Glomerular endothelial cell (primary cell): ENCODE data around the gene ACTL10. TPM values are rescaled to one million over a fixed set of nuclear protein-coding genes. Genes with fewer than 3 reads are reported as not detected.
"Not testable (repeated sequence)": the region's sequence is repeated elsewhere in the genome, so short reads cannot be mapped to it uniquely, and the experiment has no call there.

Experiments
- DNase-seq: peaks from one replicate; pipeline ENCODE4 v3.0.0-alpha.2; 2011; ENCODE audit warnings: low read depth, low spot score; ENCODE audit errors: extremely low read depth
- total RNA-seq: library from RNA; depleted of rRNA; stranded (reverse); fragments of >200 nt; gene quantifications from 2 replicates; pipeline ENCODE4 v1.2.3, GENCODE V29; 2015

Gene ACTL10
- total RNA-seq, 1 donor from 2014 or later, result 1.4 TPM

- DNase-seq, result no peak
Measured at GRCh38 chr20:33693289-33693688, 26.5 kb downstream of the ACTL10 start.

GRCh38 chr20:33693741-33694638, 27.2 kb downstream of the ACTL10 start:
- no peak for DNase-seq

- no peak for DNase-seq
Measured at GRCh38 chr20:33694639-33695012, 27.9 kb downstream of the ACTL10 start.

GRCh38 chr20:33696448-33696847, 29.7 kb downstream of the ACTL10 start:
- no peak for DNase-seq

GRCh38 chr20:33697129-33697528, 30.4 kb downstream of the ACTL10 start:
- no peak for DNase-seq

- not testable (repeated sequence) for DNase-seq
Measured at GRCh38 chr20:33698966-33699365, 32.2 kb downstream of the ACTL10 start.

GRCh38 chr20:33700696-33701441, 34.1 kb downstream of the ACTL10 start:
- DNase-seq, result not testable (repeated sequence)

- no peak for DNase-seq
Measured at GRCh38 chr20:33701629-33702450, 35.1 kb downstream of the ACTL10 start.

- no peak for DNase-seq
Measured at GRCh38 chr20:33702861-33703260, 36.1 kb downstream of the ACTL10 start.

- no peak for DNase-seq
Measured at GRCh38 chr20:33703498-33704137, 36.9 kb downstream of the ACTL10 start.

- no peak for DNase-seq
Measured at GRCh38 chr20:33704197-33704924, 37.6 kb downstream of the ACTL10 start.

- DNase-seq, result no peak
Measured at GRCh38 chr20:33707668-33708067, 40.9 kb downstream of the ACTL10 start.

GRCh38 chr20:33709398-33709797, 42.7 kb downstream of the ACTL10 start:
- no peak for DNase-seq

- DNase-seq, result no peak
Measured at GRCh38 chr20:33709905-33710541, 43.3 kb downstream of the ACTL10 start.

- DNase-seq, result no peak
Measured at GRCh38 chr20:33710681-33711445, 44.1 kb downstream of the ACTL10 start.

- no peak for DNase-seq
Measured at GRCh38 chr20:33711446-33711738, 44.6 kb downstream of the ACTL10 start.

GRCh38 chr20:33713865-33714367, 47.2 kb downstream of the ACTL10 start:
- DNase-seq, result no peak

GRCh38 chr20:33716498-33716897, 49.8 kb downstream of the ACTL10 start:
- DNase-seq, result no peak
